ENCODE data around the gene SDK1.

DNA sequence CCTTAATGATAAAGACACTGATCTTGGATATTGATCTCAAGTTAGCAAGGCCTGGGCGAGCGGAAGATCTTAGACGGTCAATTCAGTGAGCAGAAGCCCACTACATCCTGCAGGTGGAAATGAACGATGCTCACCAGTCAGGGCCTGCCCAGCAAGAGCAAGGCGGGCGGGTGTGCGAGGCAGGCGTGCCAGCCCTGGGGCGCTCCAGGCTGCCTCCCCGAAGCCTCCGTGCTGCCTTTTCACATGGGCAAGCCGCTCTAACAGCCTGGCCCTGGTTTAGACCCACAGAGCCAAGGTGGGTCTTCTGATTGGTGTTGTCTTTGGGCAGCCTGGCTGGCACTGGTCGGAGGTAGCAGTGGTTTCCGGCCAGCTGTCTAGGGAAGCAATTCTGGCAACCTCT is 906.0 kb downstream of the SDK1 start:
- TF ChIP-seq, protein P1, sequence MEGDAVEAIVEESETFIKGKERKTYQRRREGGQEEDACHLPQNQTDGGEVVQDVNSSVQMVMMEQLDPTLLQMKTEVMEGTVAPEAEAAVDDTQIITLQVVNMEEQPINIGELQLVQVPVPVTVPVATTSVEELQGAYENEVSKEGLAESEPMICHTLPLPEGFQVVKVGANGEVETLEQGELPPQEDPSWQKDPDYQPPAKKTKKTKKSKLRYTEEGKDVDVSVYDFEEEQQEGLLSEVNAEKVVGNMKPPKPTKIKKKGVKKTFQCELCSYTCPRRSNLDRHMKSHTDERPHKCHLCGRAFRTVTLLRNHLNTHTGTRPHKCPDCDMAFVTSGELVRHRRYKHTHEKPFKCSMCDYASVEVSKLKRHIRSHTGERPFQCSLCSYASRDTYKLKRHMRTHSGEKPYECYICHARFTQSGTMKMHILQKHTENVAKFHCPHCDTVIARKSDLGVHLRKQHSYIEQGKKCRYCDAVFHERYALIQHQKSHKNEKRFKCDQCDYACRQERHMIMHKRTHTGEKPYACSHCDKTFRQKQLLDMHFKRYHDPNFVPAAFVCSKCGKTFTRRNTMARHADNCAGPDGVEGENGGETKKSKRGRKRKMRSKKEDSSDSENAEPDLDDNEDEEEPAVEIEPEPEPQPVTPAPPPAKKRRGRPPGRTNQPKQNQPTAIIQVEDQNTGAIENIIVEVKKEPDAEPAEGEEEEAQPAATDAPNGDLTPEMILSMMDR (conservative IDR thresholded peaks at IDR 0.05): no peak
- TF ChIP-seq ZFX (IDR thresholded peaks at IDR 0.05): no peak
